GM12875 (cell line): ENCODE measurements around the gene C3orf20.
"Not testable (repeated sequence)": the region's sequence is repeated elsewhere in the genome, so short reads cannot be mapped to it uniquely, and the experiment has no call there.

Experiments
- H3K4me3 ChIP-seq: one replicate; pipeline ENCODE4 v1.5.1; 2011; ENCODE audit warnings: low read depth, low read length, control low read depth
- CTCF ChIP-seq: IDR thresholded peaks from 2 replicates; pipeline ENCODE4 v1.5.1; 2011; ENCODE audit warnings: low read depth, mild to moderate bottlenecking, control low read depth, inconsistent platforms, low read length, moderate library complexity, borderline replicate concordance; ENCODE audit not compliant: insufficient read depth

The C3orf20 gene

GRCh38 chr3:14804835-14805780 lies 130.2 kb downstream of the C3orf20 start:
- no peak for TF ChIP-seq CTCF
- no peak overlapping the region for H3K4me3 ChIP-seq

- TF ChIP-seq CTCF: no peak
- no peak overlapping the region for H3K4me3 ChIP-seq
These were observed 131.1 kb downstream of the C3orf20 start for GRCh38 chr3:14805961-14806537.

GRCh38 chr3:14806641-14807263 lies 131.8 kb downstream of the C3orf20 start:
- no peak overlapping the region for H3K4me3 ChIP-seq
- TF ChIP-seq CTCF: no peak

GRCh38 chr3:14808025-14808424 lies 133.1 kb downstream of the C3orf20 start:
- no peak overlapping the region for H3K4me3 ChIP-seq
- TF ChIP-seq CTCF: no peak

GRCh38 chr3:14808502-14809266 lies 133.7 kb downstream of the C3orf20 start:
- H3K4me3 ChIP-seq: no peak overlapping the region
- no peak for TF ChIP-seq CTCF

GRCh38 chr3:14809611-14810010 lies 134.7 kb downstream of the C3orf20 start:
- not testable (repeated sequence) for H3K4me3 ChIP-seq
